K562 (cell line): ENCODE results near the gene ADAMTSL3. TPM values are rescaled to one million over a fixed set of nuclear protein-coding genes. Genes with fewer than 3 reads are reported as not detected.

Source experiments
- ATAC-seq: fragments of 200-7000 bp; cut with Tn5 transposase; 3 replicates; pipeline ENCODE4 v1.9.1; 2020; ENCODE audit warnings: moderate library complexity
- BruUV-seq: library from RNA; stranded (reverse); fragments of 400-500 nt; replicated peaks from 2 replicates; lab custom pipeline; 2021; lab: Mats Ljungman, UMichigan
- CTCF ChIA-PET: fragments of 300-600 bp; formaldehyde crosslinking; extraction: SDS; loops from one replicate; lab custom pipeline; 2021; ENCODE audit warnings: low intra/inter-chr PET ratio; lab: Yijun Ruan, JAX
- POLR2A ChIA-PET: fragments of 300-600, 350-650 bp; sonication (Branson Sonifier 250); formaldehyde crosslinking; extraction: SDS; loops from one replicate; lab custom pipeline; 2021; ENCODE audit warnings: antibody characterized with exemption, inconsistent platforms; lab: Yijun Ruan, JAX
- DNase-seq, 4 experiments: peaks; one replicate each; pipeline versions ENCODE4 v3.0.0 to v3.0.0-alpha.2; 2011 to 2018; ENCODE audit warnings: low spot score in 3 of 4, mixed read lengths in 3 of 4; ENCODE audit errors: extremely low read depth in 1 of 4
- FAIRE-seq: peaks from 2 replicates; lab custom pipeline; 2011; peaks lifted over from hg19 to GRCh38; lab: Jason Lieb, UNC
- H2AFZ ChIP-seq: 2 replicates; pipeline ENCODE4 v1.6.0; 2011; ENCODE audit warnings: low read depth, low read length, control low read depth, inconsistent platforms
- H3K27ac ChIP-seq: fragments of 200-600 bp; 3 replicates; pipeline ENCODE4 v1.8.0; 2011; ENCODE audit warnings: low read depth, mild to moderate bottlenecking, control low read depth, inconsistent platforms, low read length, moderate library complexity, mixed read lengths; ENCODE audit errors: extremely low read depth
- H3K27me3 ChIP-seq, 2 experiments: fragments of 300-600 bp in 1 of 2; 2 replicates in 1 of 2; 3 replicates in 1 of 2; pipeline versions ENCODE4 v1.6.0 to v1.8.0; 2011; ENCODE audit warnings: inconsistent platforms in 2 of 2, low read length in 2 of 2, mild to moderate bottlenecking in 1 of 2, mixed read lengths in 1 of 2, moderate library complexity in 1 of 2; ENCODE audit not compliant: control insufficient read depth in 2 of 2, insufficient read depth in 2 of 2
- H3K36me3 ChIP-seq: fragments of 300-600 bp; 3 replicates; pipeline ENCODE4 v1.8.0; 2011; ENCODE audit warnings: mild to moderate bottlenecking, low read length, inconsistent platforms; ENCODE audit not compliant: control insufficient read depth, insufficient read depth
- H3K4me1 ChIP-seq, 2 experiments: fragments of 200-600 bp in 1 of 2; replicated peaks in 1 of 2; 2 replicates in 1 of 2; 3 replicates in 1 of 2; pipeline versions ENCODE4 v1.5.1 to v1.8.0; 2011; ENCODE audit warnings: inconsistent platforms in 2 of 2, low read length in 2 of 2, mild to moderate bottlenecking in 1 of 2, mixed read lengths in 1 of 2, moderate library complexity in 1 of 2; ENCODE audit not compliant: control insufficient read depth in 2 of 2, insufficient read depth in 2 of 2
- H3K4me2 ChIP-seq: 2 replicates; pipeline ENCODE4 v1.6.1; 2011; ENCODE audit warnings: low read length, control low read depth, inconsistent platforms, mixed read lengths; ENCODE audit not compliant: insufficient read depth
- H3K4me3 ChIP-seq: fragments of 200-600 bp; sonication (generic), shearing (Covaris generic); 2 replicates; pipeline ENCODE4 v1.5.1; 2016; ENCODE audit warnings: control low read depth, inconsistent platforms
- H3K79me2 ChIP-seq: fragments of 200-600 bp; 3 replicates; pipeline ENCODE4 v1.8.0; 2011; ENCODE audit warnings: low read length, inconsistent platforms; ENCODE audit not compliant: control insufficient read depth, insufficient read depth
- H3K9ac ChIP-seq, 2 experiments: 2 replicates each; pipeline versions ENCODE4 v1.6.0 to v1.6.1; 2011; ENCODE audit warnings: low read depth in 2 of 2, low read length in 2 of 2, control low read depth in 1 of 2, inconsistent platforms in 1 of 2, mild to moderate bottlenecking in 1 of 2, mixed read lengths in 1 of 2; ENCODE audit not compliant: insufficient read depth in 1 of 2
- H3K9me1 ChIP-seq: one replicate; pipeline ENCODE4 v1.6.0; 2011; ENCODE audit warnings: inconsistent platforms, mild to moderate bottlenecking, low read length, moderate library complexity; ENCODE audit not compliant: control insufficient read depth, insufficient read depth
- H3K9me3 ChIP-seq: replicated peaks from 2 replicates; pipeline ENCODE4 v1.5.1; 2011; ENCODE audit warnings: low read depth, low read length, inconsistent platforms; ENCODE audit not compliant: control insufficient read depth, insufficient read depth
- H4K20me1 ChIP-seq: replicated peaks from 2 replicates; pipeline ENCODE4 v1.6.1; 2011; ENCODE audit warnings: low read length, inconsistent platforms, mixed read lengths; ENCODE audit not compliant: control insufficient read depth, insufficient read depth
- BRD9 ChIP-seq: fragments of 450-650 bp; IDR thresholded peaks from 2 replicates; pipeline ENCODE4 v1.6.1; 2018; ENCODE audit warnings: low read depth; ENCODE audit not compliant: partially characterized antibody
- CREB1 ChIP-seq, 2 experiments: sonication (generic) in 1 of 2; formaldehyde crosslinking in 1 of 2; IDR thresholded peaks; 2 replicates each; pipeline versions ENCODE4 v1.6.1 to v1.8.0; 2012 to 2022; ENCODE audit warnings: inconsistent platforms in 1 of 2, mild to moderate bottlenecking in 1 of 2, missing genetic modification reagents in 1 of 2, moderate library complexity in 1 of 2
- CREM ChIP-seq: IDR thresholded peaks from 2 replicates; pipeline ENCODE4 v1.6.1; 2014; ENCODE audit warnings: antibody characterized with exemption, low read depth
- HSF4 ChIP-seq: fragments of 250-450 bp; sonication (Bioruptor Pico); IDR thresholded peaks from 2 replicates; pipeline ENCODE4 v2.1.2; 2022; ENCODE audit warnings: mild to moderate bottlenecking, moderate library complexity, borderline replicate concordance
- MAX ChIP-seq: sonication (generic); formaldehyde crosslinking; IDR thresholded peaks from 2 replicates; pipeline ENCODE4 v1.9.0; 2022; ENCODE audit warnings: mild to moderate bottlenecking, missing genetic modification reagents
- MTF1 ChIP-seq: fragments of 250-450 bp; sonication (Bioruptor Pico); IDR thresholded peaks from 2 replicates; pipeline ENCODE4 v1.9.0; 2021; ENCODE audit warnings: moderate library complexity, mild to moderate bottlenecking, inconsistent platforms, borderline replicate concordance
- NFXL1 ChIP-seq: fragments of 450-650 bp; formaldehyde crosslinking; IDR thresholded peaks from 2 replicates; pipeline ENCODE4 v1.4.0; 2021; ENCODE audit warnings: mild to moderate bottlenecking
- TEAD2 ChIP-seq: fragments of 450-650 bp; IDR thresholded peaks from 2 replicates; pipeline ENCODE4 v1.6.1; 2016; ENCODE audit warnings: missing genetic modification characterization, control low read depth, missing compliant biosample characterization
- ZBED1 ChIP-seq: IDR thresholded peaks from 2 replicates; pipeline ENCODE4 v1.6.1; 2014
- ZNF140 ChIP-seq: fragments of 250-450 bp; sonication (Bioruptor Pico); IDR thresholded peaks from 2 replicates; pipeline ENCODE4 v1.8.0; 2021; ENCODE audit warnings: moderate library complexity, mild to moderate bottlenecking, inconsistent platforms
- ZNF224 ChIP-seq: sonication (generic); formaldehyde crosslinking; IDR thresholded peaks from 2 replicates; pipeline ENCODE4 v1.8.0; 2022; ENCODE audit warnings: mild to moderate bottlenecking, missing genetic modification reagents
- ZNF609 ChIP-seq: sonication (generic); formaldehyde crosslinking; IDR thresholded peaks from 2 replicates; pipeline ENCODE4 v1.8.1; 2023; ENCODE audit warnings: missing genetic modification reagents, mild to moderate bottlenecking, borderline replicate concordance
- ZNF77 ChIP-seq: fragments of 250-450 bp; sonication (Bioruptor Pico); IDR thresholded peaks from 2 replicates; pipeline ENCODE4 v1.5.0; 2020
- ZSCAN32 ChIP-seq: fragments of 450-650 bp; formaldehyde crosslinking; IDR thresholded peaks from 2 replicates; pipeline ENCODE4 v1.4.0; 2020; ENCODE audit warnings: mild to moderate bottlenecking, moderate library complexity
- WGBS: fragments of 100-300 bp; shearing (Covaris generic); methylation state at CpG from one replicate; pipeline ENCODE4 v1.1.6; 2016; ENCODE audit warnings: low coverage, mixed read lengths; ENCODE audit not compliant: insufficient coverage; ENCODE audit errors: missing lambda C conversion rate; 5-methylcytosine and 5-hydroxymethylcytosine counted together
- in situ Hi-C: fragments of 300-500 bp; cut with MboI; formaldehyde crosslinking; loops from 4 replicates; pipeline ENCODE4 v1.15.0; 2018; ENCODE audit warnings: inconsistent platforms, mixed read lengths
- intact Hi-C: fragments of 100-400 bp; cut with micrococcal nuclease; formaldehyde crosslinking; loops from 2 replicates; pipeline ENCODE4 v1.14.2; 2022
- polyA plus RNA-seq, 8 experiments: library from polyadenylated mRNA; depleted of rRNA in 4 of 8; stranded (reverse) in 5 of 8; unstranded in 3 of 8; fragments of >200 nt; fragmentation: Nextera tagmentation in 2 of 8; fragmentation: Illumina TruSeq in 1 of 8; extraction: Ambion mirVana in 2 of 8; extraction: Trizol in 1 of 8; gene quantifications; 2 replicates each; pipeline versions ENCODE4 v1.2.1 to v1.2.3, GENCODE V29; 2011 to 2014; ENCODE audit warnings: inconsistent platforms in 1 of 8, missing spikeins in 1 of 8
- total RNA-seq, 7 experiments: library from RNA; depleted of rRNA in 6 of 7; stranded (reverse); fragments of >200 nt in 6 of 7; fragmentation: Illumina TruSeq in 2 of 7; extraction: Trizol in 2 of 7; gene quantifications; 2 replicates each; pipeline versions ENCODE4 v1.2.1 to v1.2.3, GENCODE V29; 2011 to 2021; ENCODE audit warnings: low replicate concordance in 1 of 7

The ADAMTSL3 gene
- total and polyA plus RNA-seq, 9 of the 15 experiments (the other 6 are each of a cell fraction or from before 2014, with no cell fraction given), result 0.01 to 0.18 (median 0.07) TPM; not detected in 3

- DNase-seq (no peak), FAIRE-seq (no peak), ATAC-seq (no peak)
- Histone ChIP-seq H4K20me1 (no peaks in the 10 kb centered on the region), H3K4me3 (no peak overlapping the region), H3K79me2 (no peaks in the 10 kb centered on the region), H3K27ac (no peak overlapping the region), H3K36me3 (no peaks in the 10 kb centered on the region), H3K27me3 (peaks cover 0 to 7% of the 10 kb centered on the region in 2 experiments; a peak in 1 of 5 replicates), H3K4me2 (no peak overlapping the region), H3K9me1 (no peaks in the 10 kb centered on the region), H3K9ac (no peak overlapping the region), H3K9me3 (no peaks in the 10 kb centered on the region), H2AFZ (no peak overlapping the region), H3K4me1 (no peaks in the 10 kb centered on the region)
- in situ Hi-C loops (no loop called here), intact Hi-C loops (no loop called here)
- CTCF ChIA-PET, result no interaction called here
- WGBS, result 1% methylated on average over 8 of the region's 8 CpGs
- POLR2A ChIA-PET, result interaction anchor here (0.8 kb wide), 1 partner anchor 9 kb away, joined by 3 read pairs; no protein-coding TSS in a partner anchor
- no TSS peak for BruUV-seq
- TF ChIP-seq ZSCAN32 (CRISPR knock-in tag) (no peak), BRD9 (no peak), MTF1 (no peak), NFXL1 (CRISPR knock-in tag) (no peak), CREB1 (IDR thresholded peaks at IDR 0.05) (no peak), CREB1 (CRISPR knock-in tag; IDR thresholded peaks at IDR 0.05) (no peak), ZNF224 (CRISPR knock-in tag) (no peak), ZNF140 (CRISPR knock-in tag) (no peak), ZNF77 (CRISPR knock-in tag) (no peak), MAX (no peak), ZNF609 (CRISPR knock-in tag) (no peak), HSF4 (no peak), ZBED1 (no peak), CREM (no peak), TEAD2 (no peak)
Observed at GRCh38 chr15:83816124-83816883, 162.4 kb downstream of the ADAMTSL3 start.
